Measurements from ENCODE around the gene TAGLN. TPM values are rescaled to one million over a fixed set of nuclear protein-coding genes. Genes with fewer than 3 reads are reported as not detected.

TAGLN gene
- total RNA-seq, 2 experiments from 2014 or later, result 5.2 to 5.8 TPM

DNA sequence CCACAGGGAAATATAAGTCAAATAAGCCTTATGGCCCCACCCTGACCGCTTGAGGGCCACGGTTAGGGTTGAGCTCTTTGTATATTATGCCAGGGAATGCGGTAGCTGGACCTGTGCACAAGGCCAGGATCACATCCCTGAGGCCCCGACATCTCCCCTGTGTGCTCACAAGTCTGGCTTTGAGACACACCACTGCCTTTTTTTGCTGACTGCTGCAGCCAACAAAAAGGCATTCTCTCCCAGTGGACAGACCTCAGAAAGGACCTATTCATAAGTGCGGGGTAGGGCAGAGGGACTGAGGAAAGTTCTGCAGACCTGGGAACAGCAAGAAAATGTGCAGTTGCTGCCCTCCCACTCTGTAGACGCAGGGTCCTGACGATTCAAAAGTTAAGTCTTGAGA lies 24.1 kb upstream of the TAGLN start:
- ChIA-PET CTCF (no interaction called here), POLR2A (no interaction called here)
- Mint-ChIP-seq H3K4me3 (no peak overlapping the region), H3K36me3 (ENCODE audit: low read depth) (peaks cover 14% of the 10 kb centered on the region), H3K27me3 (no peaks in the 10 kb centered on the region), H3K27ac (peak overlapping the region; percentile 55), H3K4me1 (peaks cover 22% of the 10 kb centered on the region), H3K9me3 (no peaks in the 10 kb centered on the region)
- DNase-seq, result no peak

DNA sequence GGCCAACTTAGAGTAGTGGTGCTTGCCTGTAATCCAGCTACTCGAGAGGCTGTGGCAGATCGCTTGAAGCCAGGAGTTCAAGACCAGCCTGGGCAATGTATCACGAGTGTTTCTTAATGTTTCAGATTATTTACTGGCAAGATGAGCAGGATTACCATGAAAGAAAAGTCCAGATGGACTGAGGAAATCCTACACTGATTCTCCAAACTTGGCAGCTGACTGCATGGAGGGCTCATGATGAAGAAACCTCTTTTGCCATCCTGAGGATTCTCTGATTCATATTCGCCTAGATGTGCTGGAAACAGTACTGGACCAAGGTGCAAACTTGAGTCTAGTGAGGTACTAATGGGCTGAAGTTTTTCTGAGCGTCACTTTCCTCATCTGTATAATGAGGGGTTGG lies 23.4 kb upstream of the TAGLN start:
- ChIA-PET CTCF (interaction anchor here (0.6 kb wide), 1 partner anchor 32 kb away, joined by 3 read pairs; the partner anchor contains the start of gene PAFAH1B2), POLR2A (interaction anchor here (6.0 kb wide), 1 partner anchor 31 kb away, joined by 50 read pairs; the partner anchor contains the start of gene PAFAH1B2)
- no peaks in the 10 kb centered on the region for H3K9me3 Mint-ChIP-seq
- peaks cover 27% of the 10 kb centered on the region for H3K4me1 Mint-ChIP-seq
- H3K27me3 Mint-ChIP-seq, result no peaks in the 10 kb centered on the region
- no peak for DNase-seq
- no peak overlapping the region for H3K4me3 Mint-ChIP-seq
- no peak overlapping the region for H3K27ac Mint-ChIP-seq
- H3K36me3 Mint-ChIP-seq (ENCODE audit: low read depth), result peaks cover 8% of the 10 kb centered on the region

DNA sequence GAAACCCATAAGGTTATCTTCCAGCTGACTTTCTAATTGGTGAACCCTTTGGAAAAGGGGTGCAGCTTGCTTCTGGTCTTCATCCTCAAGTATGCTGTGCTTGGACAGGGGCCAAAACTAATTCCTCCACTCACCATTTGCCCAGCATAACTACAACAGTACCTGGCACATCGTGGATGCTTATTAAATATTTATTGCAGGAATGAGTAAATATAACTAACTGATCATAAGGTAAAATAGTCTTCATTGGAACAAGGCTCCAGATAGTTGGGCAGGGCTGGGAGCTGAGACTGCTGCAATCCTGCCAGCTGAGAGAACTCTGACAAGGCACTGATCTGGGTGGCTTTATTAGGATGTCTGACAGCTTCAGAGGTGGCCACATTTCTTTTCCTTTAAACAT lies 23.0 kb upstream of the TAGLN start:
- no peak for DNase-seq
- H3K27me3 Mint-ChIP-seq, result no peaks in the 10 kb centered on the region
- peaks cover 31% of the 10 kb centered on the region for H3K4me1 Mint-ChIP-seq
- H3K36me3 Mint-ChIP-seq (ENCODE audit: low read depth), result peaks cover 5% of the 10 kb centered on the region
- ChIA-PET POLR2A (interaction anchor here (6.0 kb wide), 1 partner anchor 31 kb away, joined by 50 read pairs; the partner anchor contains the start of gene PAFAH1B2), CTCF (interaction anchor here (0.6 kb wide), 1 partner anchor 32 kb away, joined by 3 read pairs; the partner anchor contains the start of gene PAFAH1B2)
- H3K4me3 Mint-ChIP-seq, result no peak overlapping the region
- no peak overlapping the region for H3K27ac Mint-ChIP-seq
- H3K9me3 Mint-ChIP-seq, result no peaks in the 10 kb centered on the region

DNA sequence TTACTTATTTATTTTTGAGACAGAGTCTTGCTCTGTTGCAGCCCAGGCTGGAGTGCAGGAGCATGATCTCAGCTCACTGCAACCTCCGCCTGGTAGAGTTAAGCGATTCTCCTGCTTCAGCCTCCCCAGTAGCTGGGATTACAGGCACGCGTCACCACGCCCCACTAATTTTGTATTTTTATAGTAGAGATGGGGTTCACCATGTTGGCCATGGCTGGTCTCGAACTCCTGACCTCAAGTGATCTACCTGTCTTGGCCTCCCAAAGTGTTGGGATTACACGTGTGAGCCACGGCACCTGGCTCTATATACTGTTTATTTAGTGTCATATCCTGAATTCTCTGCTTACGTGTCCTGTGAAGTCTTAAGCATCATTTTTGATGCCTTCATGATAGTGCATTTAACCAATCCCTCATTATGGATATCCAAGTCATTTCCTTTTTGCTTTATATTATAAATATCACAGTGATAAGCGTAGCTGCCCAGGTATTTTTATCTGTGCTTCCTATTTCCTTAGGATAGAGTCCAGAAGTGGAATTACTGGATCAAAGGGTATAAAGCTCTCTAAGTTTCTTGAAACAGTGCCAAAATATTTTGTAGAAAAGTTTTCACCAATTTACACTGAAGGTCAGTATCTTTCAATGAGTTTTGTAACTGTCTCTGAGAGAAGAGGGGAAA lies 21.5 kb upstream of the TAGLN start:
- no peaks in the 10 kb centered on the region for H3K36me3 Mint-ChIP-seq (ENCODE audit: low read depth)
- ChIA-PET CTCF (interaction anchor here (3.5 to 7.3 kb wide), 2 partner anchors 32 to 51 kb away, joined by 39 to 95 read pairs; partner anchors contain the start of genes PAFAH1B2, PCSK7 and RNF214), POLR2A (interaction anchor here (1.2 to 6.0 kb wide), 6 partner anchors 11 to 324 kb away, joined by 3 to 50 read pairs (median 12); partner anchors contain the start of genes PAFAH1B2 and PCSK7)

DNA sequence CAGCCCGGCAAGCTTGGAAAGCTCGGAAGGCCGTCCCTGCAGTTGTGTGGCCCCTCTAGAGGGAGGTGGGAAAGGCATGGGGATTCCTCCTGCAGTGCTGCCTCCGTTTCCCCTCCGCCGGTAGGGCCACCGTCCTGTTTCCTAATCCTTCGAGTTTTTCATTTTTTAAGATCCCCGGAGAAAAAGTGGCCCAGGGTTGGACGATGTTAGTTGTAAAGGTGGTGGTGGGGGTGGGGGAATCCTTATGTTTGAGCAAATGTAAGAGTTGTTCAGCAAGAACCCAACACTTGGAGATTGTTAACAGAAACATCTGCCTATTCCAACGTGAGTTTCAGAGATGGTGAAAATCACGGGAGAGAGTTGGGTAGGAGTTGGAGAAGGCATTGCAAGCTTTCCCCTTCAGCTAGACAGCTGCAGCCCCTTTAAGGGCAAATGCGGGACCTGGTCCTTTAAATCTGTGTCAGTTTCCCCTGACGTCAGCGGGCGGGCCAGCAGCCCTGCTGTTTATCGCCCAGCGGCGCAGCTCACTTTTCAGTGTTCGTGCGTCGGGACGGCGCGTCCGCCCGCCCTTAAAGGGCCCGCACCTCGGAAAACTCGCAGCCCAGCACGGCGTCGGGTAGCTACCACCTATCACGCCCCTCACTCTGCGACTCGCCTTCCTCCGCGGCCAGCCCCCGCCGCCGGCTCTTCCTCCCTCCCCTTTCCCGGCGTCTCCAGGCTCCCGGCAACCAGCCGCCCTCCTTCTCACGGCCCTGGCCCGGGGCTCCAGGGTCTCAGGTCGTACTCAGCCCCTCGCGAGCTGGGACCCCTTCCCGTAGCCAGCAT lies 20.7 kb upstream of the TAGLN start, which contains the start of gene SIDT2:
TSS of gene SIDT2 (plus strand) at position 534 of the 825 bp plus-strand sequence. CDS start 521 bp downstream, outside the sequence.
- ChIA-PET POLR2A (interaction anchor here (0.7 to 6.0 kb wide), 20 partner anchors 8 to 406 kb away, joined by 3 to 50 read pairs (median 4); partner anchors contain the start of genes BUD13, CEP164, PAFAH1B2 and PCSK7), CTCF (interaction anchor here (1.0 to 7.3 kb wide), 8 partner anchors 8 to 387 kb away, joined by 3 to 95 read pairs (median 6); partner anchors contain the start of genes APOA5, PAFAH1B2, PCSK7 and RNF214)
- Mint-ChIP-seq H3K4me3 (peak within 1 kb of the TSS; percentile 92), H3K4me1 (peaks cover 32% of the 10 kb centered on the region), H3K27me3 (no peaks in the 10 kb centered on the region), H3K9me3 (no peaks in the 10 kb centered on the region), H3K36me3 (ENCODE audit: low read depth) (no peaks in the 10 kb centered on the region), H3K27ac (peak within 1 kb of the TSS; percentile 85)
- peak; percentile 93 for DNase-seq

More for the DNA sequence above, 21.5 kb upstream of the TAGLN start:
- no peaks in the 10 kb centered on the region for H3K27me3 Mint-ChIP-seq
- peaks cover 32% of the 10 kb centered on the region for H3K4me1 Mint-ChIP-seq
- H3K4me3 Mint-ChIP-seq, result peak overlapping the region; percentile 92
- H3K9me3 Mint-ChIP-seq, result no peaks in the 10 kb centered on the region
- no peak for DNase-seq
- peak overlapping the region; percentile 85 for H3K27ac Mint-ChIP-seq

DNA sequence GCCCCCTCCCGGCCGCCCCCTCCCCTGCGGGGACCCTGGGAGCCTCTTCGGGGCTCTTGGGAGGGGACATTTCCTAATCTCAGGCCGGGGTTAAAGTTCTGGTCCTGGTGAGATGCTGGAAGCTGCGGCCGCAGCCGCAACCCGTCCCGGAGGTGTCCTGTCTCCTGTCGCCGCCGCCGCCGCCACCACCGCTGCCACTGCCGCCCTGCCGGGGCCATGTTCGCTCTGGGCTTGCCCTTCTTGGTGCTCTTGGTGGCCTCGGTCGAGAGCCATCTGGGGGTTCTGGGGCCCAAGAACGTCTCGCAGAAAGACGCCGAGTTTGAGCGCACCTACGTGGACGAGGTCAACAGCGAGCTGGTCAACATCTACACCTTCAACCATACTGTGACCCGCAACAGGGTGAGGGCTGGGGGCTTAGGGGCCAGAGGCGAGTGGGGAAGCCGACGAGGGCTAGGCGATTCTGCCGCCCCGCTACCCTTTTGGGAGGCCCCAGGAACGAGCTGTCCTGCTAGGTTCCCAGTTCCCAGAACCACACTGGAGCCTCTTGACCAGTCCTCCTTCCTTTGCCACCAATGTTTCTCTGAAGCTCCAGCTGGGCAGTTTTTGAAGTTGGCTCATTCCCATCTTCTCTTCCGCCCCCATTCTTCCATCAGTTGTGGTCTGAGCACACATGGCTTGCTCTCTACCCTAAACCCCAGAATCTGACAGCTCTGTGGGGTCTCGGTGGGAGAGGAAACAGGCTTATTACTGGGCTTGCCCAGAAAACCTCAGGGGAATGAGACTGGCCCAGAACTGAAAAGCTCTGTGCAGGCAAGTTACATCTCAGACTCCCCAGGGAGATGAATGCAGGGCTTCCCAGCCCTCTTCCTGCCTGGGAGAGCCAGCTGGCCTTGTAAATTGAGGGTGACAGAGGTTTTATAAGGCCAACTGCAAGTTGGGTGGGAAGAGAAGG lies 19.8 kb upstream of the TAGLN start:
- H3K36me3 Mint-ChIP-seq (ENCODE audit: low read depth), result peaks cover 8% of the 10 kb centered on the region
- peak; percentile 63 for DNase-seq
- no peaks in the 10 kb centered on the region for H3K9me3 Mint-ChIP-seq
- CTCF ChIA-PET, result interaction anchor here (0.6 to 7.3 kb wide), 11 partner anchors 7 to 1750 kb away, joined by 3 to 95 read pairs (median 6); partner anchors contain the start of genes APOA5, PAFAH1B2, PCSK7 and RNF214
- H3K27me3 Mint-ChIP-seq, result no peaks in the 10 kb centered on the region
- H3K4me1 Mint-ChIP-seq, result peaks cover 30% of the 10 kb centered on the region
- H3K4me3 Mint-ChIP-seq, result peak overlapping the region; percentile 92
- H3K27ac Mint-ChIP-seq, result peak overlapping the region; percentile 71
- POLR2A ChIA-PET, result interaction anchor here (0.7 to 6.0 kb wide), 20 partner anchors 9 to 407 kb away, joined by 3 to 50 read pairs (median 3); partner anchors contain the start of genes BUD13, CEP164, PAFAH1B2 and PCSK7

DNA sequence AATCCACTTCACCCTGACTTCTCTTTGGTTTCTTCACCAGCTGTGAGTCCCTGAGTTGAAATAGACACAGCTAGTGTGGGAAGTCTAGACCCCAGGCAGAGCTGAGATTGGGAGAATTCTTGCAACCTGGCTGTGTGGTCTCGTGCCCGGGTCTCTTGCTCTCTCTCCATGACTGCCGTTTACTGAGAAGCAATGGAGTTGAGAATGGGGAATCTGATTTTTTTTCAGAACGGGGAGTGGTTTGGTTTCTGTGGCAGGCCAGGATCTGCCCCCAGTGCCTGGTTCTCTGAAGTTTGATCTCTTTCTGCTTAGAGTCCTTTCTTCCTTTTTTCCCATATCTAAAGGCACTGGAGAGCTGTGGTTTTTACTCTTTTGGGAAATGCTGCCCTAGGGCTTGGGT lies 19.1 kb upstream of the TAGLN start:
- POLR2A ChIA-PET, result interaction anchor here (0.7 to 6.0 kb wide), 12 partner anchors 8 to 407 kb away, joined by 3 to 50 read pairs (median 5); partner anchors contain the start of genes BUD13, CEP164, PAFAH1B2 and PCSK7
- peaks cover 9% of the 10 kb centered on the region for H3K36me3 Mint-ChIP-seq (ENCODE audit: low read depth)
- H3K9me3 Mint-ChIP-seq, result no peaks in the 10 kb centered on the region
- CTCF ChIA-PET, result interaction anchor here (0.6 to 7.3 kb wide), 11 partner anchors 7 to 1750 kb away, joined by 3 to 95 read pairs (median 7); partner anchors contain the start of genes PAFAH1B2, PCSK7 and RNF214
- peak overlapping the region; percentile 71 for H3K27ac Mint-ChIP-seq
- DNase-seq, result no peak
- peak overlapping the region; percentile 92 for H3K4me3 Mint-ChIP-seq
- peaks cover 29% of the 10 kb centered on the region for H3K4me1 Mint-ChIP-seq
- no peaks in the 10 kb centered on the region for H3K27me3 Mint-ChIP-seq

DNA sequence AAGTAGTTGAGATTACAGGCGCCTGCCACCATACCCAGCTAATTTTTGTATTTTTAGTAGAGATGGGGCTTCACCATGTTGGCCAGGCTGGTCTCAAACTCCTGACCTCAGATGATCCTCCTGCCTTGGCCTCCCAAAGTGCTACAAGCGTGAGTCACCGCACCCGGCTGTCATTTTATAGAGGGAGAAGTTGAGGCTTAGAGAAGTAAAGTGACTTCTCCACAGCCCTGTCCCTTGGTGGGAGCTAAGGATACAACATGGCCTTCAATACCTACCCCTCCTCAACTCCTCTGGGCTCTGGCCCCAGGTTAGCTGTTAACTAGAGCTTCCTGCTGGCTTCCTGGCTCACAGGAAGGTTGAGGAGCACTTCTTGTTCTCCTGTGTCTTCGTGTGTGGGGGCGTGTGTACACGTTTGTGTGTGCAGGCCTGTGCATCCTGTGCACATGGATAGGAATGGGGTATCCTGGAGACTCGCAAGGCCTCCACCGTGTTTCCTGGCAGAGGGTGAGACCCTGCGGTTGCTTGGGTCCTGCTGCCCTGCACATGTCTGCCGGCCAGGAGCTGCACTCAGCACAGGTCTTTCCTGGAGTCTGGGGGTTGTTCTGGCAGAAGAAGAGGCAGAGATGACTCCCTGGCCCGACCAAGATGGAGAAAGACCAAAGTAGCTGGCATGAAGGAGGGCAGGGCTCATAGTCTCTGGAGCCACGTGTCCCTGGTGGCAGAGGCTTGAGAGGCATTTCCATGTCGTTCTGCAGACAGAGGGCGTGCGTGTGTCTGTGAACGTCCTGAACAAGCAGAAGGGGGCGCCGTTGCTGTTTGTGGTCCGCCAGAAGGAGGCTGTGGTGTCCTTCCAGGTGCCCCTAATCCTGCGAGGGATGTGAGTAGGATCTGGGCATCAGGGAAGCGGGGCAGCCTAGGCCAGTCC lies 18.2 kb upstream of the TAGLN start:
- Mint-ChIP-seq H3K4me3 (peak overlapping the region; percentile 3), H3K27ac (peak overlapping the region; percentile 38), H3K36me3 (ENCODE audit: low read depth) (peaks cover 9% of the 10 kb centered on the region), H3K27me3 (no peaks in the 10 kb centered on the region), H3K4me1 (peaks cover 29% of the 10 kb centered on the region), H3K9me3 (no peaks in the 10 kb centered on the region)
- peak; percentile 76 for DNase-seq
- POLR2A ChIA-PET, result interaction anchor here (1.0 to 6.0 kb wide), 6 partner anchors 8 to 147 kb away, joined by 3 to 50 read pairs (median 15); partner anchors contain the start of genes CEP164, PAFAH1B2 and PCSK7
- CTCF ChIA-PET, result interaction anchor here (0.7 to 7.3 kb wide), 17 partner anchors 8 to 409 kb away, joined by 3 to 95 read pairs (median 4); partner anchors contain the start of genes PAFAH1B2, PCSK7, RNF214 and TAGLN

DNA sequence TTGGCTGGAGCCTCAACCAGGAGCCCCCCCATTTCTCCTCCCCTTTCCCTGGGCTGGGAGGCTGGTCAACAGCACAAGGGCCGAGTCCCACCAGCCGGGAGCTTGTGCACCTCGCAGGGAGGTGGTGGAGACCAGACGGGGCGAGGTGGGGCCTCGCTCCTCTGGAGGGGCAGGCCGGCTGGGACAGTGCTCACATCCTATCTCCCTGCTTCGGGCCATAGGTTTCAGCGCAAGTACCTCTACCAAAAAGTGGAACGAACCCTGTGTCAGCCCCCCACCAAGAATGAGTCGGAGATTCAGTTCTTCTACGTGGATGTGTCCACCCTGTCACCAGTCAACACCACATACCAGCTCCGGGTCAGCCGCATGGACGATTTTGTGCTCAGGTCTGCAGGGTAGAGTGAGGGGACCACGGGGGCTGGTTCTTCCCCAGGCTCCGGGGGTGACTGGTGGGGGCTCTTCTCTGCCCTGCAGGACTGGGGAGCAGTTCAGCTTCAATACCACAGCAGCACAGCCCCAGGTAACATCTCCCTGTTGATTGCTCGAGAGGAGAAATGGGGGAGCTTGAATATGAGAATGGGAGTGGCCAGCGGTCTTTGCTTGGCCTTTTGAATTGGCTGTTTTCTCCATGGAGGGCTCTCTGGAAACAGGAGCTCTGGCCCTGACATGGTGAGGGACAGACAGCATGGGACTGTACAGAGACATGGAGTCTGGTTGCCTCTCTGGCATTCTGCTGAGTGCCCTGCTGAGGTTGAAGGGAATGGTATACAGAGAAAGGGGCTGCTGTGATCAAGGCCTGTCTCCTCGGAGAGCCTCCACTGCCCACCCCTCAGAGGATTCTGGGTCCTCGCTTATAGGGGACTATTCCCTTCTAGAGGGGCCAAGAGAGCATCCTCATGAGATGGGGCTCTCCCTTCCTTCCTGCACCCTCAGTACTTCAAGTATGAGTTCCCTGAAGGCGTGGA lies 17.3 kb upstream of the TAGLN start:
- H3K4me3 Mint-ChIP-seq, result no peak overlapping the region
- no peak overlapping the region for H3K27ac Mint-ChIP-seq
- H3K9me3 Mint-ChIP-seq, result no peaks in the 10 kb centered on the region
- DNase-seq, result no peak
- CTCF ChIA-PET, result interaction anchor here (0.5 to 7.3 kb wide), 5 partner anchors 9 to 302 kb away, joined by 3 to 95 read pairs (median 6); partner anchors contain the start of genes PCSK7 and RNF214
- H3K4me1 Mint-ChIP-seq, result peaks cover 29% of the 10 kb centered on the region
- H3K36me3 Mint-ChIP-seq (ENCODE audit: low read depth), result peaks cover 9% of the 10 kb centered on the region
- POLR2A ChIA-PET, result interaction anchor here (1.0 to 6.0 kb wide), 5 partner anchors 9 to 49 kb away, joined by 3 to 50 read pairs (median 17); partner anchors contain the start of genes PAFAH1B2 and PCSK7
- no peaks in the 10 kb centered on the region for H3K27me3 Mint-ChIP-seq

DNA sequence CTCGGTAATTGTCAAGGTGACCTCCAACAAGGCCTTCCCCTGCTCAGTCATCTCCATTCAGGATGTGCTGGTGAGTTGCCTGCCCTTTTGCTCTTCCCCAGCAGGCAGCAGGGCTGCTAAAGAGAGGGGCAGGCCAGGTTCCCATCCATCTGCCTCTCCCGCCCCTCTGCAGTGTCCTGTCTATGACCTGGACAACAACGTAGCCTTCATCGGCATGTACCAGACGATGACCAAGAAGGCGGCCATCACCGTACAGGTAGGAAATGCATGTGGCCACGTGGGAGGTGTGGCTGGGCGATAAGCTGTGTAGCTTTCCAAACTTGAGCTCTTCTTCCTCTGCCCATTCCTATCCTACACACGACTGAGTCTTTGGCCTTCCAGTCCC lies 16.6 kb upstream of the TAGLN start:
- Mint-ChIP-seq H3K4me3 (no peak overlapping the region), H3K9me3 (no peaks in the 10 kb centered on the region), H3K27ac (no peak overlapping the region), H3K4me1 (peaks cover 29% of the 10 kb centered on the region), H3K27me3 (no peaks in the 10 kb centered on the region), H3K36me3 (ENCODE audit: low read depth) (peaks cover 9% of the 10 kb centered on the region)
- no peak for DNase-seq
- ChIA-PET CTCF (interaction anchor here (1.1 to 7.3 kb wide), 2 partner anchors 38 to 46 kb away, joined by 3 to 95 read pairs; partner anchors contain the start of genes PCSK7 and RNF214), POLR2A (interaction anchor here (2.5 to 5.1 kb wide), 2 partner anchors 10 to 48 kb away, joined by 13 to 42 read pairs; partner anchors contain the start of gene PCSK7)

All from activated CD4-positive, alpha-beta memory T cell treated with anti-CD3 and anti-CD28 coated beads, Interleukin-2, amount 10 ng/mL, durations not matched to agents 7 days and 5 days (primary cell).